HG03196 (cell line): ENCODE measurements around the gene SIT1.

Source experiments
- ATAC-seq: cut with Tn5 transposase; IDR thresholded peaks from one replicate; pipeline ENCODE4 v1.9.1; 2021; ENCODE audit not compliant: unreplicated experiment

SIT1 gene

GRCh38 chr9:35650341-35651158 is at the start of gene SIT1:
Gene SIT1 (minus strand): TSS chr9:35650931. CDS start chr9:35650853, 78 bp downstream.
- ATAC-seq, result no peak

GRCh38 chr9:35700031-35700430 is 49.3 kb upstream of the SIT1 start:
- ATAC-seq, result no peak

GRCh38 chr9:35698231-35698630 is 47.5 kb upstream of the SIT1 start:
- ATAC-seq, result no peak

GRCh38 chr9:35697486-35697885 is 46.8 kb upstream of the SIT1 start:
- no peak for ATAC-seq

- peak; percentile 64 for ATAC-seq
Observed at GRCh38 chr9:35696520-35697215, 45.9 kb upstream of the SIT1 start.

- no peak for ATAC-seq
Observed at GRCh38 chr9:35695943-35696401, 45.2 kb upstream of the SIT1 start.

GRCh38 chr9:35691757-35692301 is 41.1 kb upstream of the SIT1 start:
- no peak for ATAC-seq

- no peak for ATAC-seq
Observed at GRCh38 chr9:35691334-35691650, 40.6 kb upstream of the SIT1 start.

GRCh38 chr9:35690614-35691333 is 40.0 kb upstream of the SIT1 start:
- ATAC-seq, result no peak

GRCh38 chr9:35690294-35690613 is 39.5 kb upstream of the SIT1 start:
- ATAC-seq, result no peak

GRCh38 chr9:35689542-35690293 is 39.0 kb upstream of the SIT1 start, which contains the start of gene TPM2:
Gene TPM2 (minus strand): TSS chr9:35689925. CDS start chr9:35689817, 108 bp downstream.
- no peak for ATAC-seq

- no peak for ATAC-seq
Observed at GRCh38 chr9:35688558-35689541, 38.1 kb upstream of the SIT1 start.

GRCh38 chr9:35687972-35688557 is 37.3 kb upstream of the SIT1 start:
- no peak for ATAC-seq

GRCh38 chr9:35687306-35687705 is 36.6 kb upstream of the SIT1 start:
- no peak for ATAC-seq

- no peak for ATAC-seq
Observed at GRCh38 chr9:35686222-35687203, 35.8 kb upstream of the SIT1 start.

GRCh38 chr9:35685506-35685905 is 34.8 kb upstream of the SIT1 start:
- no peak for ATAC-seq

GRCh38 chr9:35684921-35685320 is 34.2 kb upstream of the SIT1 start:
- no peak for ATAC-seq

- no peak for ATAC-seq
Observed at GRCh38 chr9:35683323-35683722, 32.6 kb upstream of the SIT1 start.
